NCI-H2227 treated with DMSO at 0.1 percent for 48 hours (cell line): Measurements from ENCODE around the gene BCO1.

Source experiments
- DNase-seq: peaks from one replicate; lab custom pipeline; 2025; lab: John Stamatoyannopoulos, UW

Gene BCO1

GRCh38 chr16:81318711-81319110 is 80.2 kb downstream of the BCO1 start:
- no peak for DNase-seq

GRCh38 chr16:81319221-81319912 is 80.9 kb downstream of the BCO1 start:
- no peak for DNase-seq

GRCh38 chr16:81321039-81321438 is 82.5 kb downstream of the BCO1 start:
- no peak for DNase-seq

- no peak for DNase-seq
Observed at GRCh38 chr16:81321536-81321935, 83.0 kb downstream of the BCO1 start.

- DNase-seq, result no peak
Observed at GRCh38 chr16:81324808-81325207, 86.3 kb downstream of the BCO1 start.

- DNase-seq, result no peak
Observed at GRCh38 chr16:81327011-81327410, 88.5 kb downstream of the BCO1 start.

GRCh38 chr16:81327447-81328196 is 89.1 kb downstream of the BCO1 start:
- DNase-seq, result no peak

GRCh38 chr16:81329947-81330346 is 91.5 kb downstream of the BCO1 start:
- no peak for DNase-seq

GRCh38 chr16:81333356-81333755 is 94.9 kb downstream of the BCO1 start:
- DNase-seq, result no peak

GRCh38 chr16:81335669-81336068 is 97.2 kb downstream of the BCO1 start:
- DNase-seq, result no peak

GRCh38 chr16:81337097-81337496 is 98.6 kb downstream of the BCO1 start:
- no peak for DNase-seq
